ENCODE measurements around the gene ZNF722. TPM values are rescaled to one million over a fixed set of nuclear protein-coding genes. Genes with fewer than 3 reads are reported as not detected.
"Not testable (repeated sequence)": the region's sequence is repeated elsewhere in the genome, so short reads cannot be mapped to it uniquely, and the experiment has no call there.

Gene ZNF722
- polyA plus RNA-seq (2014; cell fraction: cytosol; rRNA removed): 0.38 and 0.75 TPM in 2 replicates
- 0.41 and 2.6 TPM in 2 replicates for polyA plus RNA-seq (2014; cell fraction: nucleus; rRNA removed)

DNA sequence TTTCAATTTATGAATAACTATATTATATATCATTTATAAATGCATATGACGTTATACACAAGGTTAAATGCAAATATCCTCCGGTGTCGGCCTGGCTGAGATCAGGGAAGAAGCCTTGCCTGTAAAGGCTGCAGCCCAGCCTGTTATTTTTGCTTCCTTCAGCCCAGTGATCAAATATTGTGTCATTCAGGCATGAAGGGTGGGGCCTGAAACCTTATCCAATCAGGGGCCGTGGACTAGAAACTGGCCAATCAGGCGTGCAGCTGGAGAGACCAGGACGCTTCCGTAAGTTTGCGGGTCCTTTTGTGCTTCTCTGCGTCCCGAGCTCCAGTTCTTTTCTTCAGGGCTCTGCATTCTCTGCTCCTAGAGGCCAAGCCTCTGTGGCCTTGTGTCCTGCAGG, at the start of gene ZNF722:
Gene ZNF722 (plus strand): TSS at position 301 of the 400 bp plus-strand sequence. CDS start 113 bp downstream, outside the sequence.
- DNase-seq (ENCODE audit: low spot score): peak; percentile 10

DNA sequence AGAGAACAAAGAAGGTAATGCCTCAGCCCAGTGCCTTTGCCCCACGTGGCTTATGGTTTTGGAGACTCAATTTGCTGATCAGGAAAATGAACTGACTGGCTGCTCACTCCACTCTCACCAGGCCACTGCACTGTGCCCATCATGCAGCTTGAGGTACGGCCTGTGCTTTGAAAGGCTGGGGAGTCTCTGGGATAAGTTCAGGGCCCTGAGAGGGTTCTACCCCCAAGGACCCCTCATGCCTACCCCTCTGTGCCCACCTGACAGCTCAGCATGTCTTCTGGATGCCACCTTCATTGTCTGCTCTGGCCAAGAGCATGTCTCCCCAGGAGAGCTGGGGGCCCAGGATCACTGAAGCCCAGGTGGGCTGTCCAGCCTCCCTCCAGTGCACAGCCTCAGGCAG, 45.5 kb upstream of the ZNF722 start:
- no peak for DNase-seq (ENCODE audit: low spot score)

DNA sequence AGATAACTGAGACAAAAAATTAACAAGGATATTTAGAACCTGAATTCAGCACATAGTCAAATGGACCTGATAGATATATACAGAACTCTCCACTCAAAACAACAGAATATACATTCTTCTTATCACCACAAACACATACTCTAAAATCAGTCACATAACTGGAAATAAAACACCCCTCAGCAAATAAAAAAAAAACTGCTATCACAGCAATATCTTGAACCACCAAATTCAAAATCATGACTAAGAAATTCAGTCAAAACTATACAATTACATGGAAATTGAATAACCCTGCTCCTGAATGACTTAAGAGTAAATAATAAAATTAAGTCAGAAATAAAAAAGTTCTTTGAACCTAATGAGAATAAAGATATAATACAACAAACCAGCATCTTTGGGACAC, 30.0 kb upstream of the ZNF722 start:
- no peak for DNase-seq (ENCODE audit: low spot score)

DNA sequence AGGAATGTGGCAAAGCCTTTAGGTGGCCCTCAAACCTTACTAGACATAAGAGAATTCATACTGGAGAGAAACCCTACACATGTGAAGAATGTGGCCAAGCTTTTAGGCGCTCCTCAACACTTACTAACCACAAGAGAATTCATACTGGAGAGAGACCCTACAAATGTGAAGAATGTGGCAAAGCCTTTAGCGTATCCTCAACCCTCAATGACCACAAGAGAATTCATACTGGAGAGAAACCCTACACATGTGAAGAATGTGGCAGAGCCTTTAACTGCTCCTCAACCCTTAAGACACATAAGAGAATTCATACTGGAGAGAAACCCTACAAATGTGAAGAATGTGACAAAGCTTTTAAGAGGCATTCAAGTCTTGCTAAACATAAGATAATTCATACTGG, 16.8 kb downstream of the ZNF722 start:
- DNase-seq (ENCODE audit: low spot score): not testable (repeated sequence)

DNA sequence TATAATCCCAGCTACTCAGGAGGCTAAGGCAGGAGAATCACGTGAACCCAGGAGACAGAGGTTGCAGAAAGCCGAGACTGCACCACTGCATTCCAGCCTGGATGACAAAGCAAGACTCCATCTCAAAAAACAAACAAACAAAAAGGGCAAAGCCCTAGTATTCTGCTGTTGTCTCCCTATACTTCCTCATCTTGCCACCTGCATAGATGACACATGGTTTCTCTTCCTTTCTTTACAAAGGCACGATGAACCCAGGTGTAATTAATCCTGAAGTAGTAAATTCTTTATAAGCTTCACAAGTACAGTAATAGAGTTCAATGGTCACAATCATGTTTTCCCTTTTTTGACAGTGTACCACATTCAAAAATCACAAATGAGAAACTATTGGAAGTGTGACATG, 36.7 kb downstream of the ZNF722 start:
- no peak for DNase-seq (ENCODE audit: low spot score)

DNA sequence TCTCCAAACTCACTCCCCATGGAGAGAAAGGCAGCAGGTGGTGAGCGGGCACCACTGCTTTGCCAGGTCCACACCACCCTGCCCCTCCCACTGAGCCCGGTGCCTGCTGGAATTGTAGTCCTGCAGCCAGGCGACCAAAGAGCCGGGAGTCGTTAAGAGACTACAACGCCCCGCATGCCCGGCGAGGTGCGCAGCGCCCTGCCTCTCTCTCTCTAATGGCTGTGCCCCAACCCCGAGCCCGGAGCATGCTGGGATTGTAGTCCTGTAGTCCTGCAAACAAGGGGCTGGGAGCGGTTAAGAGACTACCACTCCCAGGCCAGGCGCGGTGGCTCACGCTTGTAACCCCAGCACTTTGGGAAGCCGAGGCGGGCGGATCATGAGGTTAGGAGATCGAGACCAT, 38.4 kb downstream of the ZNF722 start:
- no peak for DNase-seq (ENCODE audit: low spot score)

DNA sequence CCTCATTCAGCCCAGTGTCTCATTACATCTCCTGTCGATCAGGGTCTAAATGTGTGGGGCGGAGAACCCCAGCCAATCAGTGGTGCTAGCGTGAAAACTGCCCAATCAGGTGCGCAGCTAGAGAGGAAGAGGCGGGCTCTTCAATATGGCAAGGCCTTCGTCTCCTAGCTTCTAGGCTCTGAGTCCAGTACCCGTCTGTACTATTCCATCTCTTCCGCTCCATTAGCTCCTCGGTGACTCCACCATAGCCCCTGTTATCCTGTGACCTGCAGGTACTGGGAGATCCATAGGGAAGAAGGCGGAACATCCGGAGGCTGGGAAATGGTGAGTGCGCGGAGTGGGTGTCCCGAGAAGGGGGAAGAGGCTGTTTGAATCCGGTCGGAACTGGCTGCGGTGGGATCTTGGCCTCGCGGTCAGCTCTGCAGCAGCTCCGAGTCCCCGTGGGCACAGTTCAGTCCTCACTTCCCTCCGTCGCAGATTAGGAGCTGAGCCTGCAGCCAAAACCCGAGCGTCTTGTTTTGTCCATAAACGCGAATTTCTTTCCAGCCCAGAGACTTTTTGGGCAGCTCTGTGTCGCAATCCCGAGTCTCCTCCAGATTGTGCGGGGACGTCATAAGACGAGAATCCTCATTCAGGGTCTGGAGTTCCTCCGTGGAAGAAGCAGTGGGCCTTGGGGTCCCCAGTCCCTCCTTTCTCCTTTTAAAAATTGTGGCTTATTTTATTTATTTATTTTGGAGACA, 46.8 kb downstream of the ZNF722 start, which contains the start of gene ZNF727:
Gene ZNF727 (plus strand): TSS at position 134 of the 740 bp plus-strand sequence. CDS start 188 bp downstream, at position 322.
- DNase-seq (ENCODE audit: low spot score): peak; percentile 98

DNA sequence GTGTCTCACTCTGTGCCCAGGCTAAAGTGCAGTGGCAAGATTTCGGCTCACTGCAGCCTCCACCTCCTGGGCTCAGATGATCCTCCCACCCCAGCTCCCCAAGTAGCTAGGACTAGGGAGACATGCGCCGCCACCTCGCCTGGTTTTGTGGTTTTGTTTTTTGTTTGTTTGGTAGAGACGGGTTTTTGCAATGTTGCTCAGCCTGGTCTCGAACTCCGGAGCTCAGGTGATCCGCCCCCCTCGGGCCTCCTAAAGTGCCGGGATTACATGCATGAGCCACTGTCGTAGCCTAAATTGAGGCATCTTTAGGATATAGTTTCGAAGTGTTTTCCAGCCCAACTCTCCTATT, 47.4 kb downstream of the ZNF722 start:
- peak; percentile 17 for DNase-seq (ENCODE audit: low spot score)

Small RNA genes within 50 kb of the gene (small RNA-seq; reads per million reads assigned to genes)
- gene AC092634.1 (0 reads per million in 2 experiments), gene AC092634.7 (0 reads per million in 2 experiments), gene VN1R36P (0 reads per million in 2 experiments)
